Pulmonary artery endothelial cell (primary cell): ENCODE results near the gene RAI1. TPM values are rescaled to one million over a fixed set of nuclear protein-coding genes. Genes with fewer than 3 reads are reported as not detected.

Experiments
- DNase-seq: peaks from one replicate; pipeline ENCODE4 v3.0.0-alpha.2; 2011; ENCODE audit warnings: low read depth, low spot score
- total RNA-seq: library from RNA; depleted of rRNA; stranded (reverse); fragments of >200 nt; gene quantifications from 2 replicates; pipeline ENCODE4 v1.2.3, GENCODE V29; 2014

RAI1 gene
- total RNA-seq, 1 donor from 2014 or later = 9.5 TPM

DNA sequence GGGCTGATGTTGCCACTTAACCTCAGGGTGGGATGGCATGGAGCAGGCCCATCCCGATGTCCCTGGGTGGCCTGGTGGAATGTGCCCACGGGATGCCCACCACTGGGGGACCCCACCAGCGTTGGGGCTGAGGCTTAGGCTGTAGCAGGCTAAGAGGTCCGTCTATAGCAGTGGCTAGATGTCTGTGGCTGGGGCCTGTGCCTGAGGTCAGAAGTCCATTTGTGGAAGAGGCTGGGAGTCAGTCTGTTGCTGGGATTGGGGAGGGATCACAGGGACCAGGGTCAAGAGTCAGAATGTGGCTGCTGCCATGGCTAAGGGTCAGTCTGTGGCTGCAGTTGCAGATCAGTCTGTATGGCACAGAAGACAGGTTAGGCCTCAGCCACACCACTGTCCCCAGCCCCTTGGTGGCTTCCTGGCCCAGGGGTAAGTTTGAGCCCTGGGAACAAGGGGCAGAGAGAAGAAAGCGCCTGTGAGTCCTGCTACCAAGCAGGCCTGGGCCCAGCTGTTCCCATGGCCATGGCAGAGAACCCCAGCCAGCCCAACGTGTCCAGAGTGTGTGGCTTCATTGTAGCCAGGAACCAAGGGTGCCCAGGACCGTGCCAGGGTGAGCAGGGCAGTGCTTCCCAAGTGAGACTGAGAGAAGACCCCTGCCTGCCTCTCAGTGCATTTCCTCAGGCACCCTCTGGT, 35.7 kb downstream of the RAI1 start:
- no peak for DNase-seq

DNA sequence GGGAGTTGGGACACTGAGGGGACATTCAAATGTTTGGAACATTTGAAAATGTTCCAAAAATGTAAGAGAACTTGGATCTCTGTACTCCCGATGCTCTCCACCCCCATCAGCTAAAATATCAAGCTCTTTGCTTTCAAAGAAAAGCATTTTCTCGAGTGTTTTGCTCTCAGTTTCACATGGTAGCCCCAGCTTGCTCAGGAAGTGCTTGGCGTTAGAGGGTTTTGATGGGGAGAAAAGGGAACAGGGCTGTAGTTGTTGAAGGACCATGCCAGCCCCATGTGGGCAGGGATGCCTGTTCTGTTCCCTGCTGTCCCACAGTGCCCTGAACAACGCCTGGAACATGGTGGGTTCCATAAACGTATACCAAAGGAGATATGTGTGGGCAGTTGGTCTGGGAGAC, 37.0 kb downstream of the RAI1 start:
- DNase-seq = no peak

DNA sequence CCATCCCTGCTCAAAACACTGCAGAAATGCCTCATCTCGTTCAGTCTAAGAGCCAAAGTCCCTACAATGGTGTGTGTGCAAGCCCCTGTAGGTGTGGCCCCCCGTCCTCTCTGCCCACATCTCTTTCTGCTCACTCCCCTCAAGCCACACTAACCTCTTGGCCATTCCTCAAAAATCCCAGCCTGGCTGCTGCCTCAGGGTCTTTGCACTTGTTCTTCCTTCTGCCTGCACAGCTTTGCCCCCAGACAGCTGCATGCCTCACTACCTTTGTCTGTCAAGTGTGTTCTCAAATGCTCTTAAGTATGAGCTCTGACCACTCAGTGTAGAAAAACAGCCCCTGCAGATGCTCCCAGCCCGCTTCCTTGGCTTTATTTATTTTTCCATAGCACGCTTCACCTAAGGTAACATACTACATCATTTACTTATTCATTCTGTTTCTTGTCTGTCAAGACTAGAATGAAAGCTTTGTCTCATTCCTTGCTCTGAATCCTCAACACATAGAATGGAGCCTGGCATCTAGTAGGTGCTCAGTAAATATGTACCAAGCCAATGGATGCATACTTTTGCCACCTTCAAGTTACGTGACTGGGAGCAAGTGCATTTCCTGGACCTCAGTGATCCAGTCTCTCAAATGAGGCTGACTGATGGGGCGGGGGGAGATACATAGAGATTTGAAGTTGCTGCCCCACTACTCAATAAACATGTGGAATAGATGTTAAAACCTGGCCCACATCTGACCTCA, 38.1 kb downstream of the RAI1 start:
- DNase-seq = no peak

DNA sequence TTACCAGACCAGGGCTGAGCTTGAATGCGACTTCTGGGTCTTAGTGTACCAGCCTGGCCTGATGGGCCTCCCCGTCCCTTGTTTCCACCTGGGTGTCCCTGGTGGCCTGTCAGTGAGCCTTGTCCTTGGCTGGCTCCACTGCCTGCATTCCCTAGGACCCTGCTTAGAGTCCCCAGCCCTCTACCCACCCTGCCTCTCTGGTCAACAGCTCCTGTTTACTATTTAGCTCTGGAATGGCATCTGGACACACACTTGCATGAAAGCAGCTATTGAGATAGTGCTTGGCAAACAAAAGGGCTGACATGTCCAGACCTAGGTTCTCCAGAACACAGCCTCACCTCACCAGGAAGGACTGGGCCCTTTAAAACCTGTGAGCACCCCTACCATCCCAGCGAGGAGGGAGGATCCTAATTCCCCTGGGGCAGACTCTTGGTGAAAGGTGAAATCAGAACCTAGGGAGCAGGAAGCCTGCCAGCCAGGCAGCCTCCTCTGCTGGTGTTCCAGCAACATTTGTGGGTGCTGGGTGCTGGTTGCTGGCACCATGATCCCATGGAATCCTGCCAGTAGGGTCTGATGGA, 38.8 kb downstream of the RAI1 start:
- no peak for DNase-seq

DNA sequence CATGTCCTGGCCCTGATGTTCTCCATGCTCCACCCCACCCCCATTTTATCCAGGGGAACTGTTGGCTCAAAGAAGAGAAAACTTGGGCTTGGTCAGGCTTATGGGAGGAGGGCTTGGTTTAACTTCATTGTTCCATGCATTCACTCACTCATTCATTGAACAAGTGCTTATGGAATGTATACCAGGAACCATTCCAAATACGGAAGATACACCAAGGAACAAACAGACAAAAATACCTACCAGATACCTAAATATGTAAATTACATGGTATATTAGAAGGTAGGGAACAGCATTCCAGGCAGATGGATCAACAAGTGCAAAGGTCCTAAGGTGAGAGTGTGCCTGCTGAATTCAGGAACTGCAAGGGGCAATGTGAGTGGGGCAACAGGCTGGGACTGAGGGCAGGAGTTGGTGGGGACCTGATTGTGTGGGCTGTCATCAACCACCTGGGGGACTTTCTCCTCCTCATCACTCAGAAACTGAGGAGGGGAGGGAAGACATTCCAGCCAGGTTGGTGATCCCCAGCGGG, 39.9 kb downstream of the RAI1 start:
- no peak for DNase-seq

DNA sequence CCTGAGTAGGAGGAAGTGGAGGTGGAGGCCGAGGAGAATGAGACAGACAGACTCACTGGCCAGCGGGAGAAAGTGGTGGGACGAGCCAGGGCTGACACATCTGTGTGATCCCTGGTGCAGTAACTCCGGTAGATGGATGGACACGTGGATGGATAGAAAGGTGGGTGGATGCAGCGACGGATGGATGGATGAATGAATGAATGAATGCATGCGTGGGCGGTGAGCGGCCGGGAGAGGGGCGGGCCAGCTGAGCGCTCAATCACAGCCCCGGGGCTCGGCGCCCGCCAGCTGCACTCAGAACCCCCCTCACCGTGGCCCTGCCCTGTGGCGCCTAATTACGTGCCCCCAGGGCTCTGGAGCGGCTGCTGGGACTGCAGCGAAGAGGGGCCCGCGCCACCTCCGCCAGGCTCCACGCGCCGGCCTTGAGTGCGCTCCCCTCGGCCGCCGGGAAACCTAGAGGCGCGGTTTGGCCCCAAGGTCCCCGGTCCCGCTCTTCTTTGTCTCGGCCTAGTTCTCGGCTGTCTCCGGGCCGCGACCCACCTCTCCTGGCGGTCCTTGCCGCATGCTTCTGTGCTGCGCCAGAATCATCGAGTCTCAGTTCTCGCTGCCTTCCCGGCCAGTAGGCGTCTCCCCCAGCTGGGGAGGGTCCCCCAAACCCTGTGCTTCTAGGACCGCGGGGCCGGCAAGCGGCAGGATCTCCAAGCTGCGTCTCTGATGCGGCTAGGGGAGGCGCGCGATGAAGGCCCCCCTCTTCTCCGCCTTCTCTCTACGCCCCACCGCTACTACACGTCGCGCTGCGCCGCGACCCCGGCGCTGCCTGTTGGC, 41.0 kb downstream of the RAI1 start:
- no peak for DNase-seq

DNA sequence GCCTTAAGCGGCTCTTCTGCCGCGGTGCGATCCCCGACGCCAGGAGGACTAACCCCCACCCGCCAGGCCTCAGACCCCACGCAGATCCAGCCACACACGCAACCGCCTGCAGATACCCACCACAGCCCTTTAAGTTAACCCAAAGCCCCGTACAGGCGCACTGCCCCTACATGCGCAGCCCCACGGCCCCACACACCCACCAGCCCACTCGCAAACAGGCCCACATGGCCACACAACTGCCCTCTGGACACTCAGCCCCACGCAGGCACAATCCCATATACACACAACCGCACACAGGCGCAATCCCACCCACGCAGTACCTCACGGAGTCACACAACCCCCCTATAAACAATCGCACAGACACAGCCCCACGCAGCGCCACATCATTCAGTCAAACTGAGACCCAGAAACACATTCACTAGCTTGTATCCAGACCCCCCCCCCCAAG, 41.7 kb downstream of the RAI1 start:
- no peak for DNase-seq

DNA sequence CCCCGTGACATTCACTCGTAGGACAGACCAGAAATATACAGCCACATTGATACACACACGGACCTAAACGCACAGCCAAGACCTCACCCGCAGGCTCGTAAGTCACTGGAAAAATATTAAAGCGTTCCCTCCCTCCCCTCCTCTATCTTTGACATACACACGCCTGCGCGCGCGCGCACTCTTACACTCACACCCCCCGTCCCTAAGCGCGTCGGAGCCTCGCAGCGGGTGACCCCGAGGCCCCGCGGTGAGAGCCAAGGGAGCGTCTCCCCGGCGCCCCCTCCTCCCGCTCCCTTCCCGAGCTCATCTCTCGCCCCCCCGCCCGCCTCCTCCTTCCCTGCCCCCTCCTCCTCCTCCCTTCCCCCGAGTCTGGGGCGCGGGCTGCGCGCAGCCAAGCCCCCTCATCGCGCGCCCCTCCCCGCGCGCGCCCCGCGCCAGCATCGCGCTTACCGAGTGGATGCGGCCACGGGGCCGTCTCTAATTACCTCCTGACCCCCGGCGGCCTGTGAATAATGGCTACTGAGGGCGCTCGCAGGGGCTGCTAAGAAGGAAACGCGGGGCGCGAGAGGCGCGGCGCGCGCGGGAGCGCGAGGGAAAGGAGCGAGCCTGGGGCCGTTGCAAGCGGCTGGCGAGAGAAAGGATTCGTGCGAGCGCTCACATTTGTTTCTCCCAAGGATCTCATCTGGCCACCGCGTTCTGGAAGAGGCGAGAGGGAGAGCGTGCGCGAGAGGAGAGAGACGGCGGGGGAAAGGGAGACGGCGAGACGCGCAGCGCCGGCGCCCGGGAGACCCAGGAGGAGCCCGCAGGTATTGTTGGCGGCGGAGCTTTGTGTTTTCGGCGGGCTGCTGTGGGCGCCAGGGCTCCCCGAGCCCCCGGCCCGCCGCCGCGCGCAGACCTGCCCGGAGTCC, 42.4 kb downstream of the RAI1 start:
- peak; percentile 40 for DNase-seq

DNA sequence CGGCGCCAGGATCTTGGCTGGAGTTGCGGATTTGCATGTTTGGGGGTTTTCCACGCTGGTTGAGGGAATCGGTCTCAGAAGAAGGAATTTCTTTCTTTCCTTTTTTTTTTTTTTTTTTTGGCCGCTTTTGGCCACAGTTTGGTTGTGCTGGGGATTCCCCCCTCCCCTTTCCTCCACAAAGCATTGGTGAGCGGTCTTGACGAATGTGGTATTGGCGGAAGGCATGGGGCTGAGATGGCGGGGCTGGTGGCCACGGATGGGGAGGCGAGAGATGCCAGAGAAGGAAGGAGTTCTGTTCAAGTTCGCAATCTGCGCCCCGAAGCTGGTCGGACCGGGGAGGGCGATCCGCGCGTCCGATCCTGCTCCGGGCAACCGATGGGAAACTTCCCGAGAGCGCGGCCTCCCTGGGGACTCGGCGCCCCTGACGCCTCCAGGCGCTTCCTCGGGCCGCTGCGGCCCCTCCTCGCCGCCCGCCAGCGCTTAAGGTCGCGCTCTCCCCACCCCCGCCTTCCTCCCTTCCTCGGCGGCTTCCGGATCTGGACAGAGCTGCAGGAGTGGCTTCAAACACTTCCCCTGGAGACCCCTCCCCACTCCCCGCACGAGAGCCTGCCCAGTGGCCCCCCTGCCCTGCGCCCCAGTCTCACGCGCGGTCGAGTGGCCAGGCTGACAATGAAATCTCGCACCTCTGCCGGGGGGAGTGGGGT, 43.2 kb downstream of the RAI1 start:
- DNase-seq = peak; percentile 43

DNA sequence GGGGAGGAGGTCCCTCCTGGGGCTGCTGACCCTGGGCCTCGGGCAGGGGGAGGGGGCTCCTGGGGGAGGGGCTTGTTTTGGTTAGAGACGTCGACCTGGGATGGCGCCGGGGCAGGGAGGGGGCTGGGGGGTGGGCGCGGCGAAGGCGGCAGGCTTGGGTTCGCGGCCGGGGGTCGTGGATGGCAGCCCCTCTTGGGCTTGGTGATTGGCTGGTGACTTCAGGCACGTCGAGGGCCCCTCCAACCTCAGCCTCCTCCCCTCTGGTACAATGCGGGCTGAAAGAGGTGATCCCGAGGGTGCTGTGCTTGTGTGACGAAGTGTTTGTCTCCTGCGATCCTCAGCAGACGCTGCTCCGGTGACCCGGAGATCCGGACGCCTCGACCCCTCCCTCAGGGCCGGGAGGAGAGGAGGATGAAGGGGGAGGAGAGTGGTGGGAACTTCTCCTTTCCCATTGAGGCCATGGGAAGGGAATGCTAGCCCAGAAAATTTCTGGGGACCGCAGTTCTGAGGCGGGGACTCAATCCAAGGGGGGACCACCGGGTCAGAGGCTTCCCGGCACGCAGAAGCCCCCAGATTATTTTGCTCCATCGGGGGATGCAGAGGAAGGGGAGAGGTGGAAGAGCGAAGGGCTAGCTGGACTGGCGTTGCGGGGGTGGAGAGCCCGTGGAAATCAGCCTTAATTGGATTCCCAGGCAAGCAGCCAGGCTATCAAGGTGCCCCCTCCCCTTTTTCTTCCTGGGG, 43.9 kb downstream of the RAI1 start:
- peak; percentile 66 for DNase-seq

DNA sequence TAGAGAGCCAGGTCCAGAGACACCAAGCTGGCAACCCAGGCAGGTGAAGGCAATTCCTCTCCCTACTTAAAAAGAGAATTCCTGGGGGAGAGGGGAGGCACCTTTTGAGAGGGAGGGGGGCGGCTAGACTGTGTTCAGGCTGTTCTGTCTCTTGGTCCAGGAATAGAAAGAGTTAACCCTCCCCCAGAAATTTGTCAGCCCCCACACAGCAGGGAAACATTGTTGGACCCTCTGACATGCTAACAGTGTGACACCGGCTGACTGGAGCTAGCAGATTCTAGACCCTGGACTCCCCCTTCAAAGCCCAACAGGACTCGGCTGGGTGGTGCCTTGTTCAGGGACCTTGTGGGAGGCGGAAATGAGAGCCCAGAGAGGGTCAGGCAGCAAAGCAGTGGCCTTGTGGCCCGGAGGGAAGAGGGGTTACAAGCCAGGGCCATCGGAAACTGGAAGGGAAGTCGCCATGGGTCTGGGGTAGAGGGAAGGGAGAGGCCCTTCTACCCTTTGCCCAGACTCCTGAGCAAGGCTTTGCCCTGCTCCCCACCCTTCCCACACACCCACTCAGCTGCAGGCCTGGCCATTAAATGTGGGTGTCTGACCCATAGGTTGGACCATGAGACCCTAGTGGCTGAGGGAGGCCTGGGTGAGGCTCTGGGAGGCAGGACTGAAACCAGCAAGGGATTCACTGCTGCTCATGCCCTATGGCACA, 44.6 kb downstream of the RAI1 start:
- DNase-seq = no peak

DNA sequence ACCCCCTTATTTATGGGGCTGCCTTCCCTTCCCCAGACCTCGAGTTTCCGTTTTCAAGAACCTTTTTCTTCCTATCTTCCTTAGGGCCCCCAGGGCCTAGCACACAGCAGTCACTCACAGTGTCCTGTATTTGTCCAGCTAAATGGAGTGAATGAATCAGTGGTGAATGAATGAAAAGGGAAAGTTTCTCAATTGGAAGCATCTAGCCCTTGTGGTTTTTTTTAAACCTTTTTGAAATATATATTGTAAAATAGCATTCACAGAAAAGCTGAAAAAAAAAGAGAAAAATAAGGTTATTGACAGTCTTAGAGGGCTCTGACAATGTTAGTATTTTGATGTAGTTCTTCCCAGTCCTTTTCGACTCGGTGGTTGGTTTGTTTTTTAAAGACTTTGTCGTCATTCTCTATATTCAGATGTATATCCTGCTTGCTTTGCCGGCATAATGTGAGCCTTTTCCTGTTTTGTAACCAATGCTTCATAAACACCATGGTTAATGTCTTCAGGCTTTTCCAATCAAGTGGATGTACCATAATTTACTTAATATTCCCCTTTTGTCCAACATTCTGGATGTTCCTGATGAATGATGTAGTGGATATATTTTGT, 45.3 kb downstream of the RAI1 start:
- no peak for DNase-seq

DNA sequence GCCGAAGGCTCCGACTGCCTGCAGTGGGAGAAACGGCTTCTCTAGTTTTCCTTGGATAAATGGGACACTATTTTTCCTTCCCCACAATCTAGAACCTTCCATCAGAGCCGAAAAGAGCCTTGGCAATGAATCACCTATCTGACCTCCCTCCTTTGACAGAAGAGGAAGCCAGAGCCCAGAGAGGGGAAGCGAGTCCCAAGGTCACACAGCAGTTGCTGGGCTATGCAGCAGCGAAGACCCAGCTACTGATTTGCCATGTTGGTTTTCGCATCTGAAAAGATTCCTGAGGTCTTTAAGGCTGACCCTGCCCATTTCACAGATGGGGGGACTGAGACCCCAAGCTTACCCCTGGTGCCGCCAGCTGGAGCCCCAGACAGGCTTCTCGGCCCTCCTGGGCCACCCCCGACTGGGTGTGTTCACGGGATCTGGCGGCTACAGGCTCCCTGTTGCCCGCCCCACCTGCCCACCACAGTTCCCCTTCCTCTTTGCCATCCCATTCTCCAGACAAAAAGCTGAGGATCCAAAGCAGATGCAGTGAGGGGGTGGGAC, 45.9 kb downstream of the RAI1 start:
- no peak for DNase-seq

DNA sequence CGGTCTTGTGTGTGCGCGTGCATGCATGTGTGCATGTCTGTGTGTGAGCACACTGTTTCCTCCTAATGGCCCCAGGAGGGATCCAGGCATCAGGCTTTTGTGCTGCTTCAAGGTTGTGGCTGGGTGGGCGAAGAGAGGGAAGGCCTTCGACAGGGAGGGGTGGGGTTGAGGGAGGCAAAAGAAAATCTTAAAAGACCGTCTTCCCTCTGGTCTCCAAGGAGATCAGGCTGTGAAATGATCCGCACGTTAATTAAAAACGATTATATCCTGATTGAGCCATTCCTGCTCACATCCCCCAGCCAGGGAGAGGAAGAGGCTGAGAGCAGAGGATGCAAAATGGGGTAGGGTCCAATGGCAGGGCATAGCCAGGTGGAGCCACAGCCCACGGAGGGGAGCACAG, 46.9 kb downstream of the RAI1 start:
- DNase-seq = no peak

DNA sequence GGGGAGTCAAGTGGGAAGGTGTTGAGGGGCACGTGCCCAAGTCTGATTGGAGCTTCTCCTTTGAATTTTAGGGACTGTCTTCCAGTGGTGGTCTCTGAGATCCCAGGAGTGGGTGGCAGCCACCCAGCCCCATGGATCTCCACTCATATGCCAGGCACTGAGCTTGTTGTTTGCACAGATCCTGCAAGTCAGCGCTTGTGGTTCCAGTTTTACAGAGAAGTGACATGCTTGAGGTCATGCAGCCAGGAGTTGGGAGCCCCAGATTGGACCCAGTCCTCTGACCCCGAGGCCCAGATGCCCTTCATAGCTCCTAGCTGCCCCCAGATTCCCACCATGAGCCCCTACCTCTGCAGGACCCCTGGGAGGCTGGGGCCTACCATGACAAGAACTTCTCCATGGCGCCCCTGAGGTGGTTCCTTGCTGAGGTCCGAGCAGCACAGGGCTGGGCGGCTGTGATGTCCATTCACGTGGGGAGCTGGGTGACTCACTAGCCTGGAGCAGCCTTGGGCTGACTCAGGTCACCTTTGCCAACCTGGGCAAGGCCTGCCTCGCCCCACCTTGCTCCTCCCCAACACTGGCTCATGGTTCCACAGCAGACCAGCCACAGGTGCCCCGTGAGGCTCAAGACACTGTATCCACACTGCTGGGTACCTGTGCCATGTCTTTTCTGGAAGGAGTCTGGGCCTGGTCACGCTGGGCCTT, 47.4 kb downstream of the RAI1 start:
- no peak for DNase-seq

DNA sequence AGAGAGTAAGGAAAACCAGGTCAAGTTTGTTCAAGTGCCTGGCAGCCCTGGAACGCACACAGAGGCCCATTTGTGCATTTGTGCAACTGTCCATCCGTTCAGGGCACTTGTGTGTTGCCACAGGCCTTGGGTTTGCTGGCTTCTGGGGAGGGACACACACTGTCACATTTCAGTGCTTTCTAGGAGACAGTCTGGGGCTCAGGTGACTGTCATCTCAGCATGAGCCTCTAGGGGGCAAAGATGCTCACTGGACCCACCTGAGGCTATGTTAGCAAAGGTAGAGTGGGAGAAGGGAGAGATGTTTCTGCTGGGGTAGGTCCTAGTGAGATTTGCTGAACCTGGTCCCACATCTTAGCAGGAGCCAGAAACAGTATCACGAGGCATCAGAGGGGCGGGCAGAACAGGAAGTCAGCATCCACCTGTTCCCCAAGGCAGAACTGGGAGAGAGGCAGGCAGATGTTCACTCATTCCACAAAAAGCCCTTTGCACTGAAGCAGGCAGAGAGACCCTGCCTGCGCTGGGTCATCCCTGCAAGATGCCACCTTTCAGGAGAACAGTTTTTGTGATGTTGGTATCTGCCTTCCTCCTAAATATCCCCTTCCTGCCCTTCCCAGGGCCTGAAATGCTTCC, 48.5 kb downstream of the RAI1 start:
- no peak for DNase-seq
